GM21529 (cell line): ENCODE data around the gene UGGT2.
A peak's percentile ranks its signal among the peaks of the same experiment; 100 is the strongest.
"Not testable (repeated sequence)": the region's sequence is repeated elsewhere in the genome, so short reads cannot be mapped to it uniquely, and the experiment has no call there.

Source experiments
- ATAC-seq: cut with Tn5 transposase; IDR thresholded peaks from one replicate; pipeline ENCODE4 v1.9.1; 2021; ENCODE audit not compliant: unreplicated experiment

UGGT2 gene

DNA sequence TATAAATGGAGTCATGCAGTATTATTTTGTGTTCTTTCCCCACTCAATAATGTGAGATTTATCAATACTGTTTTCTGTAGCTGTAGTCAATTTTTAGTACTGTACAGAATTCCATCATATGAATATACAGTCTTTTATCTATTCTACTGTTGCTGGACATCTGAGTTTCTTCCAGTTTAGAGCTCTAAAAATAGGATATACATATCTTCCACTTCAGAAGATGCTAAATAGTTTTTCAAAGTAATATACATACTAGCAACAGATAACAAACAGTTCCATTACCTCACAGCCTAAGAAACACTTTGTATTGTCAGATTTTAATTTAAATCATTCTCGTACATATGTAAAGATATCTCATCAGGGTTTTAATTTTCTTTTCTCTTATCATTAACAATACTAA lies 149.6 kb downstream of the UGGT2 start:
- ATAC-seq: no peak

GRCh38 chr13:95902741-95903140 lies 150.5 kb downstream of the UGGT2 start:
- no peak for ATAC-seq

- no peak for ATAC-seq
These were observed 154.9 kb downstream of the UGGT2 start for GRCh38 chr13:95898256-95898655.

GRCh38 chr13:95896301-95896700 lies 156.9 kb downstream of the UGGT2 start:
- no peak for ATAC-seq

DNA sequence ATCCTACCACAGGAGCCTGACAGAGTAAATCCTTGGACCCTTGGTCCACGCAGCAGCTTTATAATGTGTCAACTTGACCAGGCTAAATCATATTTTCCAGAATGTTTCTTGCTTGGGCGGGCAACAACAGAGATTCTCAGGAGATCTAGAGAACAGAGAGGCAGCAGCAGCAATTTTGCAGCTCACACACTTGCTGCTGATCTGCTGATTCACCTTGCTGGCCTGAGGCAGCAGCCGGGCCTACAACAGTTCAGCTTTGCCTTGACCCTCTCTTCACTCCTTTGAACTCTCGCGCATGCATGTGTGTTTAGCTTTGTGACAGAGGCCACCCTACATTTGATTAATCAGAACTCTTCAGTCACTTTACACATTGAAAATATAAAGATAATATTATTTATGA lies 159.3 kb downstream of the UGGT2 start:
- ATAC-seq: no peak

DNA sequence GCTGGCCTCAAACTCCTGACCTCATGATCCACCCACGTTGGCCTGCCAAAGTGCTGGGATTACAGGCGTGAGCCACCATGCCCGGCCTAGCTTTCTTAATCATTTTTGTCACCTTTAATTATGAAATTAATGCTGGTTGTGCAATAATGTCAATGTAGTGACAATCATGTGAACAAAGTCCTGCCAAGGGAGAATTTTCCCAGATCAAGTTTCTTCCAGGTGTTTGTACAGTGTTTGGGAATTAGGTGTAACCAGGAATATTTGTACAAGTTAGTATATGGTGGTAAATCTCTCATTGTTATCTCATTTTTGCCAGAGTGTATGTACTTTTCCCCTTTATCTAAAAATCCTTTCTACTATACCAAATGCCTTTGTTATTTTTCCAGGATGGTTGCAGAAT lies 171.1 kb downstream of the UGGT2 start:
- no peak for ATAC-seq

DNA sequence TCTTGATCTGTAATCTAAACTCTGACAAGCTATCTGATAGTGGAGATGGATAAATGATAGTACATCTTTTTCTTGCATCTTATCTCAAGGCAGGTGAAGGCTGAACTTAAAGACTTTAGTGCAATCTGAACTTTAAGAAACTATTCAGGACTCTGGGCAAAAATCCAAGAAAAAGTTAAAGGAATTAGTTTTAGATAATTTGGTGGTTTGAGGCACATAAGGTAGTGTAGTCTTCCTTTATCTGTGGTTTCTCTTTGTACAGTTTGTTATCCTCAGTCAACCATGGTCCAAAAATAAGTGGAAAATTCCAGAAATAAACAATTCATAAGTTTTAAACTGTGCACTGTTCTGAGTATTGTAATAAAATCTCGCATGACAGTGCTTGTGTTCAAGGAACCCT lies 172.9 kb downstream of the UGGT2 start:
- no peak for ATAC-seq

DNA sequence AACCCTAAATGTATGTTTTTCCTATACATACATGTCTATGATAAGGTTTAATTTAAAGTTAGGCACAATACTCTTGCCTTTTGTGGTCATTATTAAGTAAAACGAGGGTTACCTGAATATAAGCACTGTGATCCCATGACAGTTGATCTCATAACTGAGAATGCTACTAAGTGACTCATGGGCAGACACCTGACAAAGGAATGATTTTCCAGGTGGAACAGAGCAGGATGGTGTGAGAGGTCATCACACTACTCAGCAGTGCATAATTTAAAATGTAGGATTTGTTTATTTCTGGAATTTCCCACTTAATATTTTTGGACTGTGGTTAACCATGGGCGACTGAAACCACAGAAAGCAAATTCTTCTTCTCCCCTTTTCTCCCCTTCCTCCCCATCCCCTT lies 178.9 kb downstream of the UGGT2 start:
- no peak for ATAC-seq

- ATAC-seq: no peak
These were observed 182.8 kb downstream of the UGGT2 start for GRCh38 chr13:95870421-95870820.

DNA sequence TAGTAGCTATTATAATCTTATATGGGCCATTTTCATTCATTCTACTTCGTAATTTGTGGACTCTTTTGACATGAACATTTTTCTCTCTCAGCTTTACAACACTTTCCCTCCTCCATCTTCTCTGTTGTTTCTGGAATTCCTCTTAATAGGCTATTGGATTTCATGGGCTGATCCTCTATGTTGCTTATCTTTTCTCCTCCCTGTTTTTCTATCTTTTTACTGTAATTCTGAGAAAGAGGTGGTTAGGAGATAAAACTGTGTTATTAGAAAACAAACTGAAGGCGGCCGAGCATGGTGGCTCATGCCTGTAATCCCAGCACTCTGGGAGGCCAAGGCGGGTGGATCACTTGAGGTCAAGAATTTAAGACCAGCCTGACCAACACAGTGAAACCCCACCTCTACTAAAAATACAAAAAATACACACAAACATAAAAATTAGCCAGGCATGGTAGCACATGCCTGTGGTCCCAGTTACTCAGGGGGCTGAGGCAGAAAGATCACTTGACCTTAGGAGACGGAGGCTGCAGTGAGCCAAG lies 188.1 kb downstream of the UGGT2 start:
- no peak for ATAC-seq

DNA sequence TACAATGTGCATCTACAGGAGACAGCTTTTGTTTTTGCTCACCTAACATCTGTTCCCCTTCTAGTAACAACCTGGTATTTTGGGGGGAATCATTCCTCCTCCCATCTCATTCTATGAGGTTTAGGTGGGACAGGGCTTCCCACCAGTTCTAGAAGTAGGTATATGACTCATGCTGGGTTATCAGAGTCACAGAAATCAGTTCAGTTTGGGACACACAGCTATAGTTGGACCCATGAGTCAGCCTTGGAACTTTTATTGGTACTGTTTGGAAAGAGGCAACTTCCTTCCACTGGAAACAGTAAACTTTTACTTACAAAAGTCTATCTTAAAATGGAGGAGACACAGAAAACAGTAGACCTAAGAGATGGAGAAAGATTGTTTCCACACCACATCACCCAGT lies 190.8 kb downstream of the UGGT2 start:
- no peak for ATAC-seq

DNA sequence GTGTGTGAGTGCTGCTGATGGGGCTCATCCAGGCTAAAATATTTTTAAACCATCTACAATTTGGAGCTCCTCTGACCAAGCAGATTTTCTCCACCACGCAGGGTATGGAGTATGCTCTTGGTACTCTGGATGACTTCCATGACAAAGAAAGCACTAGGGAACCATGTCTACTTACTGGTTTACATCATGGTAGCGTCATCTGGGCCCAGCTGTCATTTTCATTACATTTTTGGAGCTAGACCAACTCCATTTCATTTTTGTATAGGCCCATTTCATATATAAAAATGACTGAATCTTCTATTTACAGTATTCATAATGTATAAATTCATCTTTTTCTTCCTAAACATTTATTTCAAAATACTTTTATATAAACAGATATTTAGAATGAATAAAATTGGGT lies 191.9 kb downstream of the UGGT2 start:
- ATAC-seq: no peak

GRCh38 chr13:95858286-95859075 lies 194.7 kb downstream of the UGGT2 start:
- no peak for ATAC-seq

- not testable (repeated sequence) for ATAC-seq
These were observed 207.5 kb downstream of the UGGT2 start for GRCh38 chr13:95845656-95846055.

DNA sequence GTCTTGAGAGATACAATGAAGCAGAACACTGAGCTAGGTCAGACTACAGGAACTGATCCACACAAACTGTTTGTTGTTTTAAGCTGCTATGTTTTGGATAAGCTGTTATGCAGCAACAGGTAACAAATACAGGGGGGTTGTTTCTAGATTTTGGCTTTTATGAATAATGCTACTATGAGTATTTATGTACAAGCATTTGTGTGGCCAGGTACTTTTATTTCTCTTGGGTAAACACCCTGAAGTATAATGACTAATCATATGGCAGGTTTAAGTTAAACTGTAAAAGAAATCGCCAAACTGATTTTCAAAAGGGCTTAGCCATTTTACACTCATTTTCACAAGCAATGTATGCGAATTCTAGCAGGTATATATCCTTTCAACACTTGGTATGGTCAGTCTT lies 210.3 kb downstream of the UGGT2 start:
- ATAC-seq: no peak

DNA sequence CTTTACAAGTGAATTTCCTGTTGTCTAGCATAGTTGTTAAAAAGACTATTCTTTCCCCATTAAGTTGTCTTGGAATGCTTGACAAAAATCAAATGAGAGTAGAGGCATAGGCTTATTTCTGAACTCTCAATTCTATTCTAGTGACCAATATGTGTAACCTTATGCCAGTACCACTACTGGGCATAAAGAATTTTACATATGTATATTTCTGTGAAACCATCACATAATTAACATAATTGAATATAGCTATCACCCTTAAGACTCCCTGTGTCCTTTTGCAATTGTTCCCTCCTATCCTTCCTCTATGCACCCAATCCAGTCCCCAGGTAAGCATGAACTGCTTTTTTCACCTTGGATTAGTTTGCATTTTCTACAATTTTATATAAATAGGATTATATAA lies 211.3 kb downstream of the UGGT2 start:
- ATAC-seq: no peak

DNA sequence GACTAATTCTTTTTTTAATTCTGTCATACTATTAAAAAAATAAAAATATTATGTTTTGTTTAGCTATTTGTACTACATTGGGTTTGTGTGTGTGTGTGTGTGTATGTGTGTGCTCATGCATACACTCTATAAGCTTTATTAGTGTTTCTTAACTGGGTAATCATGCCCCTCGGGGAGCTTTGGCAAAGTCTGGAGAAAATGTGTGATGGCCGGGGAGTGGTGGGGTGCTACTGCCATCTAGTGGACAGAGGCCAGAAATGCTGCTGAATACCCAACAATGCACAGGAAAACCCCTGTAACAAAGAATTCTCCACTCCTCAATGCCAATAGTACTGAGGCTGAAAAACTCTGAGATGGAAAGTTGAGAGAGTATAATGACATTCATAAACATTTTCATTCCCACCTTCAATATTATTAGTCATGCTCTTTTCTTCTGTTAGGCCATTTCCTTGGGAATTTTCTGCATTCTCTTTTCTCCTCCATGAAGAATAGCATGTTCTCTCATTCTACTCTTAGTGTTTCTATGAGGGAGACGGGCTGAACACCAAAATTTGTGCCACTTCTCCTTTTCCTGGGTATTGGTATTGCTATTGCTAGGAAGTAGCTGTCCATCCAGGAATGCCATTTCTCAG lies 219.0 kb downstream of the UGGT2 start:
- peak; percentile 95 for ATAC-seq

DNA sequence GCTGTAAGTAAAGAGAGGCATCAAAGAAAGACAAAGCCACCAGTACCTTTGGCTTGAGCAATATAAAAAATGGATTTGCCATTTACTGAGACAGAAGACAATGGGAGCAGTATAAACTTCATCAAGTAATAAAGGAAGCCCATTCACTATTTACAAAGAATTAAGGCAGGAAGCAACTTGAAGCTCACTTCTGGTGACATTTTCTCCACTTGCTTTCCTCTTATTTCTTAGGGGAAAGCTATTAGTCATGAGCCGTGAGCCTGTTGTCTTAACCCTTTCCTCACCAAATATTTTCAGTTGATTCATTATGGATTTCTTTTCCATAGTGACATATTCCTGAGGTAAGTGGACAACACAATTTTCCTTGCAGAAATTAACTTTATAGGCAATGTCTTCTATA lies 219.5 kb downstream of the UGGT2 start:
- no peak for ATAC-seq

GRCh38 chr13:95833126-95833525 lies 220.1 kb downstream of the UGGT2 start:
- no peak for ATAC-seq

DNA sequence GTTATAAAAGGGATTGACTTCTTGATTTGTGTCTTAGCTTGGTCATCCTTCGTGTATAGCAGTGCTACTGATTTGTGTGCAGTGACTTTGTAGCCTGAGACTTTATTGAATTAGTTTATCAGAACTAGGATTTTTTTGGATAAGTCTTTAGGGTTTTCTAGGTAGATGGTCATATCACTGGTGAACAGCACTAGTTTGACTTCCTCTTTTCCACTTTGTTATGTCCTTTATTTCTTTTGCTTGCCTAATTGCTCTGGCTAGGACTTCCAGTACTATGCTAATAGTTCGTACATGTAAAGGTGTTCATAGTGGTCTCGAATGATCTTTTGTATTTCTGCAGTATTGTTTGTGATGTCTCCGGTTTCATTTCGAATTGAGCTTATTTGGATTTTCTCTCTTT lies 230.9 kb downstream of the UGGT2 start:
- no peak for ATAC-seq

GRCh38 chr13:95814495-95814894 lies 238.7 kb downstream of the UGGT2 start:
- no peak for ATAC-seq

DNA sequence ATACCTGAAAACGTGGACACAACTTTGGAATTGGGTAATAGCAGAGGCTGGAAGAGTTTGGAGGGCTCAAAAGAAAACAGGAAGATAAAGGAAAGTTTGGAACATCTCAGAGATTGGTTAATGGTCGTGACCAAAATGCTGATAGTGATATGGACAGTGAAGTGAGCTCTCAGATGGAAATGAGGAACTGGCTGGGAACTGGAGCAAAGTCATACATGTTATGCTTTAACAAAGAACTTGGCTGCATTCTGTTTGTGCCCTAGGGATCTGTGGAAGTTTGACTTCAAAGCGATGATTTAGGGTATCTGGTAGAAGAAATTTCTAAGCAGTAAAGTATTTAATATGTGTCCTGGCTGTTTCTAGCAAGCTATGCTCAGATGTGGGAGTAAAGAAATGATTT lies 240.1 kb downstream of the UGGT2 start:
- no peak for ATAC-seq

GRCh38 chr13:95809429-95809828 lies 243.8 kb downstream of the UGGT2 start:
- ATAC-seq: no peak
